NT2/D1 (cell line): ENCODE results near the gene L3MBTL1.

Experiments
- SUZ12 ChIP-seq: IDR thresholded peaks from 2 replicates; pipeline ENCODE4 v1.6.1; 2011; ENCODE audit not compliant: insufficient read length, insufficient read depth; ENCODE audit errors: extremely low read depth
- YY1 ChIP-seq: IDR thresholded peaks from 2 replicates; pipeline ENCODE4 v1.6.1; 2011; ENCODE audit not compliant: insufficient read length, insufficient read depth

GRCh38 chr20:43508106-43508505, 609 bp downstream of the L3MBTL1 start:
- TF ChIP-seq YY1 (no peak), SUZ12 (no peak)
